ENCODE results near the gene CPXM1. TPM values are rescaled to one million over a fixed set of nuclear protein-coding genes. Genes with fewer than 3 reads are reported as not detected.
A peak's percentile ranks its signal among the peaks of the same experiment; 100 is the strongest.

The CPXM1 gene
- polyA plus RNA-seq, 1 experiment, result 9.0 TPM

GRCh38 chr20:2752567-2753460, 47.6 kb downstream of the CPXM1 start:
- Histone ChIP-seq H3K9me3 (ENCODE audit: control insufficient read depth, insufficient read depth, low read length) (no peaks in the 10 kb centered on the region; the same call in 1 of the 2 replicates), H3K27ac (ENCODE audit: low read depth, low read length) (no peak overlapping the region), H3K27me3 (ENCODE audit: control insufficient read depth, insufficient read depth, low read length) (peaks cover 72% of the 10 kb centered on the region), H3K4me3 (ENCODE audit: low read depth, low read length) (peak overlapping the region; percentile 50)
- TF ChIP-seq, protein P1, sequence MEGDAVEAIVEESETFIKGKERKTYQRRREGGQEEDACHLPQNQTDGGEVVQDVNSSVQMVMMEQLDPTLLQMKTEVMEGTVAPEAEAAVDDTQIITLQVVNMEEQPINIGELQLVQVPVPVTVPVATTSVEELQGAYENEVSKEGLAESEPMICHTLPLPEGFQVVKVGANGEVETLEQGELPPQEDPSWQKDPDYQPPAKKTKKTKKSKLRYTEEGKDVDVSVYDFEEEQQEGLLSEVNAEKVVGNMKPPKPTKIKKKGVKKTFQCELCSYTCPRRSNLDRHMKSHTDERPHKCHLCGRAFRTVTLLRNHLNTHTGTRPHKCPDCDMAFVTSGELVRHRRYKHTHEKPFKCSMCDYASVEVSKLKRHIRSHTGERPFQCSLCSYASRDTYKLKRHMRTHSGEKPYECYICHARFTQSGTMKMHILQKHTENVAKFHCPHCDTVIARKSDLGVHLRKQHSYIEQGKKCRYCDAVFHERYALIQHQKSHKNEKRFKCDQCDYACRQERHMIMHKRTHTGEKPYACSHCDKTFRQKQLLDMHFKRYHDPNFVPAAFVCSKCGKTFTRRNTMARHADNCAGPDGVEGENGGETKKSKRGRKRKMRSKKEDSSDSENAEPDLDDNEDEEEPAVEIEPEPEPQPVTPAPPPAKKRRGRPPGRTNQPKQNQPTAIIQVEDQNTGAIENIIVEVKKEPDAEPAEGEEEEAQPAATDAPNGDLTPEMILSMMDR (IDR thresholded peaks at IDR 0.05; ENCODE audit: low read depth, low read length), result peak; percentile 78
- CTCF ChIA-PET, result interaction anchor here (0.6 to 4.3 kb wide), 11 partner anchors 9 to 289 kb away, joined by 3 to 40 read pairs (median 4); no protein-coding TSS in a partner anchor
- POLR2A ChIA-PET, result no interaction called here
- DNase-seq (ENCODE audit: low read depth, low spot score), result no peak

GRCh38 chr20:2751878-2752566, 48.4 kb downstream of the CPXM1 start:
- Histone ChIP-seq H3K4me3 (ENCODE audit: low read depth, low read length) (peak overlapping the region; percentile 50), H3K27ac (ENCODE audit: low read depth, low read length) (no peak overlapping the region), H3K9me3 (ENCODE audit: control insufficient read depth, insufficient read depth, low read length) (no peaks in the 10 kb centered on the region; the same call in 1 of the 2 replicates), H3K27me3 (ENCODE audit: control insufficient read depth, insufficient read depth, low read length) (peaks cover 72% of the 10 kb centered on the region)
- no peak for DNase-seq (ENCODE audit: low read depth, low spot score)
- CTCF ChIA-PET, result interaction anchor here (0.6 to 4.3 kb wide), 6 partner anchors 9 to 290 kb away, joined by 3 to 40 read pairs (median 5); no protein-coding TSS in a partner anchor
- TF ChIP-seq, protein P1 (IDR thresholded peaks at IDR 0.05; ENCODE audit: low read depth, low read length), result no peak
- POLR2A ChIA-PET, result no interaction called here

GRCh38 chr20:2751347-2751877, 49.0 kb downstream of the CPXM1 start:
- TF ChIP-seq, protein P1 (IDR thresholded peaks at IDR 0.05; ENCODE audit: low read depth, low read length), result no peak
- Histone ChIP-seq H3K27ac (ENCODE audit: low read depth, low read length) (no peak overlapping the region), H3K4me3 (ENCODE audit: low read depth, low read length) (peak overlapping the region; percentile 22), H3K27me3 (ENCODE audit: control insufficient read depth, insufficient read depth, low read length) (peaks cover 70% of the 10 kb centered on the region), H3K9me3 (ENCODE audit: control insufficient read depth, insufficient read depth, low read length) (no peaks in the 10 kb centered on the region; the same call in 1 of the 2 replicates)
- ChIA-PET CTCF (interaction anchor here (1.1 to 1.2 kb wide), 2 partner anchors 10 to 291 kb away, joined by 4 to 5 read pairs; no protein-coding TSS in a partner anchor), POLR2A (no interaction called here)
- DNase-seq (ENCODE audit: low read depth, low spot score), result no peak

- no peak for DNase-seq (ENCODE audit: low read depth, low spot score)
- POLR2A ChIA-PET, result interaction anchor here (0.7 kb wide), 1 partner anchor 113 kb away, joined by 8 read pairs; no protein-coding TSS in a partner anchor
- CTCF ChIA-PET, result interaction anchor here (0.6 to 1.2 kb wide), 3 partner anchors 9 to 99 kb away, joined by 3 to 5 read pairs (median 5); no protein-coding TSS in a partner anchor
- no peak overlapping the region for H3K4me3 ChIP-seq (ENCODE audit: low read depth, low read length)
- TF ChIP-seq, protein P1 (IDR thresholded peaks at IDR 0.05; ENCODE audit: low read depth, low read length), result no peak
- peaks cover 71% of the 10 kb centered on the region for H3K27me3 ChIP-seq (ENCODE audit: control insufficient read depth, insufficient read depth, low read length)
- H3K9me3 ChIP-seq (ENCODE audit: control insufficient read depth, insufficient read depth, low read length), result no peaks in the 10 kb centered on the region; the same call in 1 of the 2 replicates
- H3K27ac ChIP-seq (ENCODE audit: low read depth, low read length), result no peak overlapping the region
These were observed 49.8 kb downstream of the CPXM1 start for GRCh38 chr20:2750491-2751251.
